ENCODE results near the gene PANX2.
"Not testable (repeated sequence)": the region's sequence is repeated elsewhere in the genome, so short reads cannot be mapped to it uniquely, and the experiment has no call there.

The PANX2 gene

GRCh38 chr22:50146439-50147238 lies 23.9 kb upstream of the PANX2 start:
- no peak for DNase-seq (ENCODE audit: extremely low read depth in 1 of 2, low read depth in 1 of 2)

DNA sequence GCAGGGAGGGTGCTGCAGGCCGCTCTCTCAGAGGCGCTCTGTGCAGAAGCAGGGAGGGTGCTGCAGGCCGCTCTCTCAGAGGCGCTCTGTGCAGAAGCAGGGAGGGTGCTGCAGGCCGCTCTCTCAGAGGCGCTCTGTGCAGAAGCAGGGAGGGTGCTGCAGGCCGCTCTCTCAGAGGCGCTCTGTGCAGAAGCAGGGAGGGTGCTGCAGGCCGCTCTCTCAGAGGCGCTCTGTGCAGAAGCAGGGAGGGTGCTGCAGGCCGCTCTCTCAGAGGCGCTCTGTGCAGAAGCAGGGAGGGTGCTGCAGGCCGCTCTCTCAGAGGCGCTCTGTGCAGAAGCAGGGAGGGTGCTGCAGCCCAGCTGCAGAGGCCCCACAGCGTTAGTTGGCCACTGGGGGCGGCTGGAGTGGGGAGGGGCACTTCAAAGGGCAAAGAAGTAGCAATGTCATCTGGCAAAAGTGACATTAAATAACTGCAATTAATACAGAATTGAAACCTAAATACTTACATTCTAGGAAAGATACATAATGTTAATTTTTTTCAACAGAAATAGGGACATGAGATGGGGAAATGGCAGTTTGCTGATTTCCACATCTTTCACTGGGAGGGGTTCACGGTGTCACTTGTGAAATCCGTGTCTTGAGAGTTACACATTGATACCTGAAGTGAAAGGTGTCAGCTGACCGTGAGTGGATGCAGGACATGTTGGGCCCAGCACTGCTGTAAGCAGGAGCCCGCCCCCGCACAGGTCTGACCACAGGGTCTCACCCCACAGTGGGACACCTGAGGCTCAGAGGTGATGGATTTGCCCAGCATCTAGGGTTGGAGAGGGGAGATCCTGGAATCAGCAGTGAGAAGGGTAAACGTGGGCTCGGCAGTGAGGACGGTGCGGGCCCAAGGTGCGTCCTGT lies 23.0 kb upstream of the PANX2 start:
- DNase-seq (ENCODE audit: extremely low read depth in 1 of 2, low read depth in 1 of 2), result not testable (repeated sequence)

GRCh38 chr22:50148166-50148500 lies 22.4 kb upstream of the PANX2 start:
- DNase-seq (ENCODE audit: extremely low read depth in 1 of 2, low read depth in 1 of 2), result no peak

- peak; percentile 34 to 49 for DNase-seq (ENCODE audit: extremely low read depth in 1 of 2, low read depth in 1 of 2)
Observed at GRCh38 chr22:50148991-50149721, 21.4 kb upstream of the PANX2 start.

- no peak for DNase-seq (ENCODE audit: extremely low read depth in 1 of 2, low read depth in 1 of 2)
Observed at GRCh38 chr22:50150161-50151129, 20.1 kb upstream of the PANX2 start.

GRCh38 chr22:50151571-50152537 lies 18.7 kb upstream of the PANX2 start:
- no peak for DNase-seq (ENCODE audit: extremely low read depth in 1 of 2, low read depth in 1 of 2)

- no peak for DNase-seq (ENCODE audit: extremely low read depth in 1 of 2, low read depth in 1 of 2)
Observed at GRCh38 chr22:50153056-50153755, 17.3 kb upstream of the PANX2 start.

DNA sequence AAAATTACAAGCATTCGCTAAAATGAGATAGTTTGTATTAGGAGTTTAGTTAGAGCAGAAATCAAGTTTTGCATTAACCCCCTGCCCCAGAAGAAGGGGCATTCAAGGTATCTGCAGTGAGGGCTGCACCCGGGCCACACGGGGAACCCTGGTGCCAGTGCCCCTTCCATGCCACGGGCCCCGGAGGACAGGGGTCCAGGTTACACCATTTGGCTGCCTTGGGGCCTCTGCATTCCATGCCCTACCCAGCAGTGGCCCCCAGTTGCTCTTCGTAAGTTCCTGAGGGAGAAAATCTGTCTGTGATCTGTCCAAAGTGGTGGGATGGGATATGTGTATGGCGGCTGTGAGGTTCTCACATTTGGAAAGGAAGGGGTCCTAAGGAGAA lies 16.8 kb upstream of the PANX2 start:
- DNase-seq (ENCODE audit: extremely low read depth in 1 of 2, low read depth in 1 of 2), result no peak

- no peak for DNase-seq (ENCODE audit: extremely low read depth in 1 of 2, low read depth in 1 of 2)
Observed at GRCh38 chr22:50157709-50158375, 12.7 kb upstream of the PANX2 start.

DNA sequence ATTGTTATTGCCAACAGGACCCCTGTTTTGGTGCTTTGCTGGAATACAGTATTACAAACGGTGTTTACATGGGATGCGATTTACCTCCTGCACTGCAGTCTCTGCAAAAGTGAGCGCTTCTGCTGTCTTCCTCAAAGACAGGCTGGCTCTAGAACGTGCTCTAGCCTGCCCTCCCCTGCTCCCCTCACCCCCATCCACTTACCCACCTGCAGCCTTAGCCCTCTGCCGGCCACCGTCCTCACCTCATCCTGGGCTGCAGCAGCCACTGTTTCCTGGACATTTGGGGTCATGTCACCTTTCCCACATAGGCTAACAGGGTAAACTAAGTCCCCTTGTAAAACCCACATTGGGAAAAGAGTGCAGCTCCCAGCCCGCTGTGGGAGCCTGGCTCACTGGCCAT lies 9.6 kb upstream of the PANX2 start:
- no peak for DNase-seq (ENCODE audit: extremely low read depth in 1 of 2, low read depth in 1 of 2)

DNA sequence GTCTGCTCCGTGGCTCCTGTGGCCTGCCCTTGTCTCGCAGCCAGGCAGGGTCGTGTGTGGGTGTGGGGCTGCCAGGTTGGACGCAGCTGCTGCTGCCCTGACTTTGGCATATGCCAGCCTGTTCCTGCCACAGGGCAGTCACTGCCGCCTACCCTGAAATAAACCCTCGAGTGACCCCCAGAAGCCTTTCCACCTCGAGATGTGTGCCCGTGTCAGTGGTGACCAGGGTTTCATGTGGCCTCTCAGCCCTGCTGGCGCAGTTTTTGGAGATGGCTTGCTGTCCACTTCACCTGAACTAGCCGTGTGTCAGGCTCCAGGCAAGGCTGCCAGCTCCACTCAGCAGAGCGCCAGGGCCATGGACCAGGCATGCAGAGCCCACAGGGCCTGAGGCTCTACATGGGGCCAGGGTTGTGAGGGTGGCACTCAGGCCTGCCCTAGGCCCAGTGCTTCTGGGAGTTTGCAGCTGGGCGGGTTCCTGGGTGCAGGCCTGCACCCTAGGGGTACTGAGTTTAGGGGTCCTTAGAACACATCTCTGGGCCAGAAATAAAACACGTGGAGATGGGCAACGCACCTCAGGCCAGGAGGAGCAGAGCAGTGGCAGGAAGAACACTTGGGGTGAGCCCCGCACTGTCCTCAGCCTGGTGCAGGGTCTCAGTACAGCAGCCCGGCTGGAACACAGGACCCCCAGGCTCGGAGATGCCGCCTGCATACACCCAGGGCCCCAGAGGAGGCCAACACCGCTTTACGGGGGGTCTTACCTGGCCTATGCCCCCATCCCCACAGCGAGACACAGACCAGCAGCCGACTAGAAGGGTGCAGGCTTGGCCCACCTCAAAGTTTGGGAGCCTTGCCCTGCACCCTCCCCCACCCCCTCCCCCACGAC lies 8.8 kb upstream of the PANX2 start:
- DNase-seq (ENCODE audit: extremely low read depth in 1 of 2, low read depth in 1 of 2), result no peak

- DNase-seq (ENCODE audit: extremely low read depth in 1 of 2, low read depth in 1 of 2), result no peak
Observed at GRCh38 chr22:50162391-50162956, 8.1 kb upstream of the PANX2 start.

DNA sequence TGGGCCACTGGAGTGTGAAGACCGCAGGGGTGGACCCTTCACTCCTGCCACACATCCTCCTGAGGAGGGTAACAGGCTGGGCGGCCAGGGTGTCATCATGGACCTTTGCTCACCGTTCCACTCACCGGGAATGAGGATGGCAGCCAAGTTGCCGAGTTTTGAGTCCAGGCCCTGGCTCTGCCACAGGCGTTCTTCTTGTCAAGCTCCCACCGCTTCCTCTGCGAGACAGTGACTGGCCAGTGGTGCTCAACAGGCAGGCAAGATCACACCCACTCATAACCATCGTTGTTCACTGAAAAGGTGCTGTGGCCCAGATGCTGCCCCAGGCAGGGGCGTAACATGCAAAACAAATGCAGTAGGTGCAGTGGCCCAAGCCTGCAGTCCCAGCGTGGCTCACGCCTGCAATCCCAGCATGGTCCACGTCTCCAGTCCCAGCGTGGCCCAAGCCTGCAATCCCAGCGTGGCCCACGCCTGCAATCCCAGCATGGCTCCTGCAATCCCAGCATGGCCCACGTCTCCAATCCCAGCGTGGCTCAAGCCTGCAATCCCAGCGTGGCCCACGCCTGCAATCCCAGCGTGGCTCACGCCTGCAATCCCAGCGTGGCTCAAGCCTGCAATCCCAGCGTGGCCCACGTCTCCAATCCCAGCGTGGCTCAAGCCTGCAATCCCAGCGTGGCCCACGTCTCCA lies 5.0 kb upstream of the PANX2 start:
- no peak for DNase-seq (ENCODE audit: extremely low read depth in 1 of 2, low read depth in 1 of 2)

DNA sequence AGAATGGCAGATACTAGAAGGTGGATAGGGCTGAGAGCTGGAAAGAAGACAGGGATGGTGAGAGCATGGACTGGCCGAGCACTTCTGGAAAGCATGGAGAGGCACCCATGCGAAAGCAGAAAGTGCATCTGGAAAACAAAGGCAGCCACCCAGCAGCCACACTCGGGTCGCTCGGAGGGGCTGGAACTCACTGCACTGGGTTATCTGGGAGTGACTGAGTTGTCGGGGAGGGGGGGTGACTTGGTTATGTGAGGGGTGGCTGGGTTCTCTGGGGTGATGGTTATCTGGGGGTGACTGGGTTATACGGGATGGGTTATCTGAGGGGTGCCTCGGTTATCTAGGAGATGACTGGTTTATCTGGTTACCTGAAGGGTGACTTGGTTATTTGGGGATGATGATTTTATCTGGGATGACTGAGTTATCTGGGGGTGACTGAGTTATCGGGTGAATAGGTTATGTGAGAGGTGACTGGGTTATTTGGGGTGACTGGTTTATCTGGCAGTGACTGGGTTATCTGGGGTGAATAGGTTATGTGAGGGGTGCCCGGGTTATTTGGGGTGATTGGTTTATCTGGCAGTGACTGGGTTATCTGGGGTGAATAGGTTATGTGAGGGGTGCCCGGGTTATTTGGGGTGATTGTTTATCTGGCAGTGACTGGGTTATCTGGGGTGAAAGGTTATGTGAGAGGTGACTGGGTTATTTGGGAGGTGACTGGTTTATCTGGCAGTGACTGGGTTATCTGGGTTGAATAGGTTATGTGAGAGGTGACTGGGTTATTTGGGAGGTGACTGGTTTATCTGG lies 2.6 kb upstream of the PANX2 start:
- DNase-seq (ENCODE audit: extremely low read depth in 1 of 2, low read depth in 1 of 2), result no peak

- not testable (repeated sequence) for DNase-seq (ENCODE audit: extremely low read depth in 1 of 2, low read depth in 1 of 2)
Observed at GRCh38 chr22:50168490-50169180, 1.9 kb upstream of the PANX2 start.
